ENCODE measurements around the gene DIDO1.
"Not testable (repeated sequence)": the region's sequence is repeated elsewhere in the genome, so short reads cannot be mapped to it uniquely, and the experiment has no call there.

The DIDO1 gene

DNA sequence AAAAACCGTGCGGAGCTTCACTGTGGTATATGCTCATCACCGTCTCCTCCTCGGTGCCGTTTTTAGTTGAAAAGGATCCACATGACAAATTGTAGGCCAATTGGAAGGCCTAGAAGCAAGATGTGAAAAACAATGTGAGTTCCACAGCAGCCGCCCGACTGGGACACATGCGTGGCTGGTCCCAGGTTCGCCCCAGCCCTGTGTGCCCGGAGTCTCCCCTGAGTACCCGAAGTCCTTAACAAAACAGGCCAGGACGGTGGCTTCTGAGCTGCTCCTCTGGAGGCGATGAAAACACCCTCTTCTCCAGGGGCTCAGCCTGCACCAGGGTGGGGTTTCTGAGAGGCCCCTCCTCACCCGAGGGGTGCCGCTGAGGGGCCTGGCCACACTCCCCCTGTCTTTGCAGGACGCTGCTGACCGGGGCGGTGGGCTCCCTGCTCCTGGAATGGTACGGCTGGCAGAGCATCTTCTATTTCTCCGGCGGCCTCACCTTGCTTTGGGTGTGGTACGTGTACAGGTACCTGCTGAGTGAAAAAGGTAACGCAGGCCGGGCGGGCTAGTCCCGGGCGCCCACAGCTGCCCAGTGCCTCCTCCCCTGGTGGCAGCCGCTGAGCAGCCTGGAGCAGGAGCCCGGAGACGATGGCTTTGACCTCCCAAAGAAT, 36.0 kb upstream of the DIDO1 start:
- H3K4me3 ChIP-seq (ENCODE audit: insufficient read depth, low read depth, low read length, poor library complexity, severe bottlenecking), result no peak overlapping the region
- no peak overlapping the region for H3K27ac ChIP-seq (ENCODE audit: insufficient read depth, low read length, poor library complexity, severe bottlenecking)
- no peaks in the 10 kb centered on the region for H3K4me1 ChIP-seq (ENCODE audit: control insufficient read depth, insufficient read depth, low read length, poor library complexity, severe bottlenecking)
- no peaks in the 10 kb centered on the region for H3K27me3 ChIP-seq (replicated peaks; ENCODE audit: control insufficient read depth, insufficient read depth, low read length, poor library complexity, severe bottlenecking)
- H3K36me3 ChIP-seq (ENCODE audit: control insufficient read depth, insufficient read depth, low read length), result no peaks in the 10 kb centered on the region
- no peak for DNase-seq
- H3K9me3 ChIP-seq (ENCODE audit: control insufficient read depth, low read length), result no peaks in the 10 kb centered on the region

DNA sequence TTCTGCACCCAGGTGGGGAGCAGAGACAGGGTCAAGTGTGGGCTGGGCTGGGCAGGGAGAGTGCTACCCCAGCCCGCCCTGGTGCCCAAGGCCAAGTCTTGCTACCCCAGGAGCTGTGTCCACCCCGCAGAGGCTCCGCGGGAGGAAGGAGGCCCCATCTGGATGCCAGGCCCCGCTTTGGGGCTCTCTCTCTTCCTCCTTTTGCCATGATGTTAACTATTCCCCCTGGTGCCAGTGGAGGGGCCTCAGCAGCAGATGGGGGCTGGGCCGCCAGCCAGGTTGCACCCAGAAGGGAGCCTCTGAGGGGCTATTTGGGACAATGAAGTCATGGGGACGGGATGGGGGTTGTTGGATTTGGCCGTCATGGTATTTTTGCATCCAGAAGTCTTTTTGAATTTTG, 35.5 kb upstream of the DIDO1 start:
- no peaks in the 10 kb centered on the region for H3K9me3 ChIP-seq (ENCODE audit: control insufficient read depth, low read length)
- no peak overlapping the region for H3K27ac ChIP-seq (ENCODE audit: insufficient read depth, low read length, poor library complexity, severe bottlenecking)
- DNase-seq, result no peak
- H3K4me3 ChIP-seq (ENCODE audit: insufficient read depth, low read depth, low read length, poor library complexity, severe bottlenecking), result no peak overlapping the region
- no peaks in the 10 kb centered on the region for H3K36me3 ChIP-seq (ENCODE audit: control insufficient read depth, insufficient read depth, low read length)
- no peaks in the 10 kb centered on the region for H3K27me3 ChIP-seq (replicated peaks; ENCODE audit: control insufficient read depth, insufficient read depth, low read length, poor library complexity, severe bottlenecking)
- no peaks in the 10 kb centered on the region for H3K4me1 ChIP-seq (ENCODE audit: control insufficient read depth, insufficient read depth, low read length, poor library complexity, severe bottlenecking)

- H3K27ac ChIP-seq (ENCODE audit: insufficient read depth, low read length, poor library complexity, severe bottlenecking), result no peak overlapping the region
- H3K4me3 ChIP-seq (ENCODE audit: insufficient read depth, low read depth, low read length, poor library complexity, severe bottlenecking), result no peak overlapping the region
- H3K9me3 ChIP-seq (ENCODE audit: control insufficient read depth, low read length), result no peaks in the 10 kb centered on the region
- no peak for DNase-seq
- H3K36me3 ChIP-seq (ENCODE audit: control insufficient read depth, insufficient read depth, low read length), result no peaks in the 10 kb centered on the region
- H3K27me3 ChIP-seq (replicated peaks; ENCODE audit: control insufficient read depth, insufficient read depth, low read length, poor library complexity, severe bottlenecking), result no peaks in the 10 kb centered on the region
- no peaks in the 10 kb centered on the region for H3K4me1 ChIP-seq (ENCODE audit: control insufficient read depth, insufficient read depth, low read length, poor library complexity, severe bottlenecking)
Observed at GRCh38 chr20:62961310-62961783, 35.0 kb upstream of the DIDO1 start.

DNA sequence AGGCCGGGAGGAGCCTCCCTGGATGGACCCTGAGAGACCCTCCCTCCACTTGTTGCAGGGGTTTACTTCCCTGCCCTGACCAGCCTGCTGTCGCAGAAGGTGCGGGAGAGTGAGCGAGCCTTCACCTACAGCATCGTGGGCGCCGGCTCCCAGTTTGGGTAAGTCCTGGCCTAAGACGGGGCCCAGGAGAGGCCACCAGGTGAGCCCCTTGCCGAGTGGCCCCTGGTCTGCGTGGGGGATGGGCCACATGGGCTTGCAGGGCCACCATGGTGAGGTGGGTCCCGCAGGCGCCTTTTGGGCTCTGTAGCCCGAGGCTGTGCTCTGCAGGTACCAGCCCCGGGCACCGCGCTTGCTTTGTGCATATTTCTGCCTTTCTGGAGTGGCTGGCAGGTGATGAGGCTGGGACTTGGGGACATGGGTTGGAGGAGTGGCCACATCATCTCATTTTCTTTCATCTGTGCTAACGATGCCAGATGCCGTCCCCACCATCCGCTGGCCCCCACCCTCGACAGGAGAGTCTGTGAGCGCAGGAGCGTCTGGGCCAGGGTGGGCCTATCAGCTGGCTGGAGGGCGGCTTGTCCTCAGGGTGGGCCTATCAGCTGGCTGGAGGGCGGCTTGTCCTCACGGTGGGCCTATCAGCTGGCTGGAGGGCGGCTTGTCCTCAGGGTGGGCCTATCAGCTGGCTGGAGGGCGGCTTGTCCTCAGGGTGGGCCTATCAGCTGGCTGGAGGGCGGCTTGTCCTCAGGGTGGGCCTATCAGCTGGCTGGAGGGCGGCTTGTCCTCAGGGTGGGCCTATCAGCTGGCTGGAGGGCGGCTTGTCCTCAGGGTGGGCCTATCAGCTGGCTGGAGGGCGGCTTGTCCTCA, 34.4 kb upstream of the DIDO1 start:
- not testable (repeated sequence) for H3K9me3 ChIP-seq (ENCODE audit: control insufficient read depth, low read length); H3K36me3 ChIP-seq (ENCODE audit: control insufficient read depth, insufficient read depth, low read length); H3K27ac ChIP-seq (ENCODE audit: insufficient read depth, low read length, poor library complexity, severe bottlenecking); DNase-seq; H3K4me1 ChIP-seq (ENCODE audit: control insufficient read depth, insufficient read depth, low read length, poor library complexity, severe bottlenecking); H3K27me3 ChIP-seq (replicated peaks; ENCODE audit: control insufficient read depth, insufficient read depth, low read length, poor library complexity, severe bottlenecking); H3K4me3 ChIP-seq (ENCODE audit: insufficient read depth, low read depth, low read length, poor library complexity, severe bottlenecking)

DNA sequence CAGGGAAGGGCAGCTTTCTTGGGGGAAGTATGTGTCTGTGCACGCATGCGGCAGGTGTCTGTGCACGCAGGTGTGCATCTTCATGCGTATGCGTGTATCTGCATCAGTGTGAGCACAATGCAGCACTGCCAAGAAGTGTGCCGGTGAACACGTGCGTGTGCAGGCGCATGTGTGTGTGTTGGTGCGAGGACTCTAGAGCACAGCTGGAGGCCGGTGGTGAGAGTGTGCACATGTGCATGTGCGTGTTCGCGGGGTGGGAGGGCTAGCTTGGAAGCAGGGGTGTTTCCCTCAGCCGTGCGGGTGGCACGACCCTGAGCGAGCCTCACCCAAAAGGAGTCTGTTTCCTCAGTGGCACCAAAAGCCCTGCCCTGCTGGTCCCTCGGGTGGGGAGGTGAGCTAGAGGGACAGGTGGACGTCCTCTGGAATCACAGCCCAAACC, 33.7 kb upstream of the DIDO1 start:
- Histone ChIP-seq H3K9me3 (ENCODE audit: control insufficient read depth, low read length) (no peaks in the 10 kb centered on the region), H3K27ac (ENCODE audit: insufficient read depth, low read length, poor library complexity, severe bottlenecking) (no peak overlapping the region), H3K36me3 (ENCODE audit: control insufficient read depth, insufficient read depth, low read length) (no peaks in the 10 kb centered on the region), H3K4me1 (ENCODE audit: control insufficient read depth, insufficient read depth, low read length, poor library complexity, severe bottlenecking) (no peaks in the 10 kb centered on the region), H3K27me3 (replicated peaks; ENCODE audit: control insufficient read depth, insufficient read depth, low read length, poor library complexity, severe bottlenecking) (no peaks in the 10 kb centered on the region), H3K4me3 (ENCODE audit: insufficient read depth, low read depth, low read length, poor library complexity, severe bottlenecking) (no peak overlapping the region)
- DNase-seq, result no peak

GRCh38 chr20:62959101-62959971, 33.0 kb upstream of the DIDO1 start:
- Histone ChIP-seq H3K36me3 (ENCODE audit: control insufficient read depth, insufficient read depth, low read length) (no peaks in the 10 kb centered on the region), H3K4me3 (ENCODE audit: insufficient read depth, low read depth, low read length, poor library complexity, severe bottlenecking) (no peak overlapping the region), H3K27ac (ENCODE audit: insufficient read depth, low read length, poor library complexity, severe bottlenecking) (no peak overlapping the region), H3K27me3 (replicated peaks; ENCODE audit: control insufficient read depth, insufficient read depth, low read length, poor library complexity, severe bottlenecking) (no peaks in the 10 kb centered on the region), H3K9me3 (ENCODE audit: control insufficient read depth, low read length) (no peaks in the 10 kb centered on the region), H3K4me1 (ENCODE audit: control insufficient read depth, insufficient read depth, low read length, poor library complexity, severe bottlenecking) (peaks cover 6% of the 10 kb centered on the region)
- no peak for DNase-seq

GRCh38 chr20:62958388-62959100, 32.2 kb upstream of the DIDO1 start:
- no peak overlapping the region for H3K4me3 ChIP-seq (ENCODE audit: insufficient read depth, low read depth, low read length, poor library complexity, severe bottlenecking)
- no peak for DNase-seq
- no peaks in the 10 kb centered on the region for H3K36me3 ChIP-seq (ENCODE audit: control insufficient read depth, insufficient read depth, low read length)
- H3K9me3 ChIP-seq (ENCODE audit: control insufficient read depth, low read length), result no peaks in the 10 kb centered on the region
- no peaks in the 10 kb centered on the region for H3K27me3 ChIP-seq (replicated peaks; ENCODE audit: control insufficient read depth, insufficient read depth, low read length, poor library complexity, severe bottlenecking)
- no peak overlapping the region for H3K27ac ChIP-seq (ENCODE audit: insufficient read depth, low read length, poor library complexity, severe bottlenecking)
- peaks cover 14% of the 10 kb centered on the region for H3K4me1 ChIP-seq (ENCODE audit: control insufficient read depth, insufficient read depth, low read length, poor library complexity, severe bottlenecking)

DNA sequence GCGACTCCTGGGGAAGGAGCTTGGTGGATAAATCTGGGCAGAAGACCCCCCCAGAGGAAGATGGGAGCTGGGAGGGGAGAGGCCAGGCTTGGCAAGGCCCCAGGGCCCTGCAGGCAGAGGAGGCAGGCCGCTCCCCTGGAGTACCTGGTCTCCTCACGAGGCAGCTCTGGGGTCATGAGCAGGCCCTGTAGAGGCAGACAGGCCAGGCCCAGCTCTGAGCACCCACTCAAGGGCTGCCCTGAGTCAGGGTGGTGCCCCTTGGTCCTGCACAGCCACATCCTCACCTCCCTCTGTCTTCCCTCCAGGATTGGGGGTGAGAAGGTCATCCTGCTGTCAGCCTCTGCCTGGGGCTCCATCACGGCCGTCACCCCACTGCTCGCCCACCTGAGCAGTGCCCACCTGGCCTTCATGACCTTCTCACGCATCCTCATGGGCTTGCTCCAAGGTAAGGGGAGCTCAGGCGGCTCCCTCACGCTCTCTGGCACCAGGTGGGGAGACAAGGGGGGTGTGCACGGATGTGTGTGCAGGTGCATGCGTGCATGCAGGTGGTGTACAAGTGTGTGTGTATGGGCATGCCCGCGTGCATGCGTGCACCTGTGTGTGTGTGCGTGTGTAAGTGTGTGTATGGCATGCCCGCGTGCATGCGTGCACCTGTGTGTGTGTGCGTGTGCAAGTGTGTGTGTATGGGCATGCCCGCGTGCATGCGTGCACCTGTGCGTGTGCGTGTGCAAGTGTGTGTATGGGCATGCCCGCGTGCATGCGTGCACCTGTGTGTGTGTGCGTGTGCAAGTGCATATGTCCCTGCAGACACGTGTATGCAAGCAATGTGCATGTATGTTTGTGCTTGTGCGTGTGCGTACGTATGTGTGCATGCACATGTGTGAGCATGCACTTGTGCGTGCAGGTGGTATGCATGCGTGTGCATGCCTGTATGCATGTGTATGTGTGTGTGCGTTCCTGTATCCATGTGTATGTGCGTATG, 31.1 kb upstream of the DIDO1 start:
- no peak for DNase-seq
- Histone ChIP-seq H3K36me3 (ENCODE audit: control insufficient read depth, insufficient read depth, low read length) (no peaks in the 10 kb centered on the region), H3K4me1 (ENCODE audit: control insufficient read depth, insufficient read depth, low read length, poor library complexity, severe bottlenecking) (peaks cover 23% of the 10 kb centered on the region), H3K4me3 (ENCODE audit: insufficient read depth, low read depth, low read length, poor library complexity, severe bottlenecking) (no peak overlapping the region), H3K27ac (ENCODE audit: insufficient read depth, low read length, poor library complexity, severe bottlenecking) (no peak overlapping the region), H3K27me3 (replicated peaks; ENCODE audit: control insufficient read depth, insufficient read depth, low read length, poor library complexity, severe bottlenecking) (no peaks in the 10 kb centered on the region), H3K9me3 (ENCODE audit: control insufficient read depth, low read length) (no peaks in the 10 kb centered on the region)

Measured in effector memory CD4-positive, alpha-beta T cell (primary cell).